Activated CD8-positive, alpha-beta memory T cell treated with anti-CD3 and anti-CD28 coated beads for 36 hours (primary cell): ENCODE data around the gene SNAPC3. TPM values are rescaled to one million over a fixed set of nuclear protein-coding genes. Genes with fewer than 3 reads are reported as not detected.

Experiments used
- CTCF ChIA-PET: fragments of 350-600 bp; sonication (Branson Sonifier 250); formaldehyde crosslinking; loops from one replicate; lab custom pipeline; 2021; ENCODE audit warnings: antibody characterized with exemption; lab: Charles Lee
- POLR2A ChIA-PET: fragments of 350-600 bp; sonication (Branson Sonifier 250); formaldehyde crosslinking; loops from one replicate; lab custom pipeline; 2021; ENCODE audit warnings: antibody characterized with exemption; lab: Charles Lee
- total RNA-seq, 2 experiments: library from RNA; stranded (reverse); gene quantifications; one replicate each; pipeline ENCODE4 v1.2.3, GENCODE V29; 2021

The SNAPC3 gene
- total RNA-seq, 2 experiments from 2014 or later: 23.1 to 24.9 TPM

- ChIA-PET CTCF (interaction anchor here (1.2 kb wide), 1 partner anchor 16 kb away, joined by 4 read pairs; no protein-coding TSS in a partner anchor), POLR2A (interaction anchor here (0.6 kb wide), 1 partner anchor 12 kb away, joined by 3 read pairs; no protein-coding TSS in a partner anchor)
Measured at GRCh38 chr9:15475923-15476536, 53.4 kb downstream of the SNAPC3 start.

- POLR2A ChIA-PET: no interaction called here
Measured at GRCh38 chr9:15480028-15480427, 57.4 kb downstream of the SNAPC3 start.

GRCh38 chr9:15482146-15482545, 59.5 kb downstream of the SNAPC3 start:
- ChIA-PET POLR2A (no interaction called here), CTCF (no interaction called here)

More at GRCh38 chr9:15480028-15480427, 57.4 kb downstream of the SNAPC3 start:
- CTCF ChIA-PET: no interaction called here

GRCh38 chr9:15484802-15485201, 62.1 kb downstream of the SNAPC3 start:
- ChIA-PET CTCF (interaction anchor here (0.7 kb wide), 2 partner anchors 13 to 40 kb away, joined by 3 to 5 read pairs; no protein-coding TSS in a partner anchor), POLR2A (no interaction called here)

- POLR2A ChIA-PET: interaction anchor here (0.5 kb wide), 1 partner anchor 67 kb away, joined by 11 read pairs; the partner anchor contains the start of gene CCDC171
- CTCF ChIA-PET: no interaction called here
Measured at GRCh38 chr9:15485836-15486666, 63.4 kb downstream of the SNAPC3 start.

- ChIA-PET CTCF (interaction anchor here (1.0 kb wide), 1 partner anchor 16 kb away, joined by 4 read pairs; no protein-coding TSS in a partner anchor), POLR2A (no interaction called here)
Measured at GRCh38 chr9:15491950-15492349, 69.3 kb downstream of the SNAPC3 start.

- CTCF ChIA-PET: interaction anchor here (1.0 kb wide), 1 partner anchor 17 kb away, joined by 4 read pairs; no protein-coding TSS in a partner anchor
- POLR2A ChIA-PET: no interaction called here
Measured at GRCh38 chr9:15492485-15493150, 69.9 kb downstream of the SNAPC3 start.

GRCh38 chr9:15498246-15498995, 75.7 kb downstream of the SNAPC3 start:
- ChIA-PET POLR2A (interaction anchor here (0.6 to 2.2 kb wide), 2 partner anchors 12 to 48 kb away, joined by 5 to 16 read pairs; partner anchors contain the start of gene PSIP1), CTCF (interaction anchor here (0.9 to 2.0 kb wide), 2 partner anchors 9 to 12 kb away, joined by 5 to 6 read pairs; partner anchors contain the start of gene PSIP1)

- CTCF ChIA-PET: interaction anchor here (0.9 kb wide), 1 partner anchor 10 kb away, joined by 5 read pairs; no protein-coding TSS in a partner anchor
- POLR2A ChIA-PET: interaction anchor here (2.2 kb wide), 1 partner anchor 12 kb away, joined by 16 read pairs; the partner anchor contains the start of gene PSIP1
Measured at GRCh38 chr9:15499139-15499538, 76.5 kb downstream of the SNAPC3 start.

GRCh38 chr9:15501179-15501578, 78.5 kb downstream of the SNAPC3 start:
- ChIA-PET POLR2A (no interaction called here), CTCF (no interaction called here)

- ChIA-PET CTCF (no interaction called here), POLR2A (no interaction called here)
Measured at GRCh38 chr9:15501803-15502202, 79.1 kb downstream of the SNAPC3 start.

- CTCF ChIA-PET: no interaction called here
- POLR2A ChIA-PET: no interaction called here
Measured at GRCh38 chr9:15505921-15506320, 83.2 kb downstream of the SNAPC3 start.

GRCh38 chr9:15509931-15510788, 87.5 kb downstream of the SNAPC3 start:
- POLR2A ChIA-PET: interaction anchor here (0.6 to 3.2 kb wide), 9 partner anchors 10 to 279 kb away, joined by 3 to 28 read pairs (median 4); partner anchors contain the start of gene CCDC171
- CTCF ChIA-PET: interaction anchor here (1.3 to 1.5 kb wide), 4 partner anchors 13 to 211 kb away, joined by 3 to 6 read pairs (median 5); partner anchors contain the start of gene SNAPC3

- POLR2A ChIA-PET: interaction anchor here (0.6 to 3.2 kb wide), 9 partner anchors 11 to 280 kb away, joined by 3 to 28 read pairs (median 4); partner anchors contain the start of genes CCDC171 and SNAPC3
- CTCF ChIA-PET: interaction anchor here (1.3 to 1.5 kb wide), 4 partner anchors 14 to 212 kb away, joined by 3 to 6 read pairs (median 5); partner anchors contain the start of gene SNAPC3
Measured at GRCh38 chr9:15510789-15511575, 88.3 kb downstream of the SNAPC3 start, which contains the start of gene PSIP1. TSS of gene PSIP1 (minus strand) at chr9:15510970. CDS start at chr9:15510188, 782 bp downstream.
